Upper lobe of right lung (tissue), 1 donor: ENCODE data around the gene DIP2C. TPM values are rescaled to one million over a fixed set of nuclear protein-coding genes. Genes with fewer than 3 reads are reported as not detected.

ENCODE experiments used
- ATAC-seq: fragments of 200-7000 bp; cut with Tn5 transposase; one replicate; pipeline ENCODE4 v1.9.1; 2020; ENCODE audit warnings: mild to moderate bottlenecking, moderate library complexity
- DNase-seq: peaks from one replicate; pipeline ENCODE4 v3.0.0-alpha.2; 2020
- H3K27ac ChIP-seq: fragments of 200-600 bp; one replicate; pipeline ENCODE4 v1.8.0; 2022
- H3K27me3 ChIP-seq: fragments of 200-600 bp; one replicate; pipeline ENCODE4 v1.8.0; 2022; ENCODE audit warnings: mild to moderate bottlenecking
- H3K36me3 ChIP-seq: fragments of 200-600 bp; one replicate; pipeline ENCODE4 v1.8.0; 2022
- H3K4me1 ChIP-seq: fragments of 200-600 bp; one replicate; pipeline ENCODE4 v1.8.0; 2022
- H3K4me3 ChIP-seq: fragments of 200-600 bp; one replicate; pipeline ENCODE4 v1.8.0; 2022; ENCODE audit warnings: mild to moderate bottlenecking
- H3K9me3 ChIP-seq: fragments of 200-600 bp; one replicate; pipeline ENCODE4 v1.8.0; 2022
- CTCF ChIP-seq: fragments of 200-600 bp; IDR thresholded peaks from one replicate; pipeline ENCODE4 v1.8.0; 2022; ENCODE audit warnings: antibody characterized with exemption
- intact Hi-C: fragments of 100-400 bp; cut with DNase I; formaldehyde crosslinking; loops from one replicate; pipeline ENCODE4 v1.11.0; 2022
- total RNA-seq: library from RNA; stranded (reverse); fragmentation: NEBNext Ultra II Directional; extraction: Animal tissue kit (Norgen Biotek cat#: 25700); gene quantifications from one replicate; pipeline ENCODE4 v1.2.1, GENCODE V29; 2021
- donor health status: DM: no; HTN: yes; CAD: no; lungs with severe emphysema.

The DIP2C gene
- total RNA-seq, 1 donor from 2014 or later, result 17.3 TPM

GRCh38 chr10:392705-393037 lies 296.8 kb downstream of the DIP2C start:
- H3K27me3 ChIP-seq, result no peaks in the 10 kb centered on the region
- DNase-seq, result no peak
- no peak overlapping the region for H3K4me3 ChIP-seq
- H3K36me3 ChIP-seq, result peaks cover 18% of the 10 kb centered on the region
- intact Hi-C loops, result no loop called here
- no peak for ATAC-seq
- no peak for TF ChIP-seq CTCF
- peaks cover 17% of the 10 kb centered on the region for H3K4me1 ChIP-seq
- no peaks in the 10 kb centered on the region for H3K9me3 ChIP-seq
- no peak overlapping the region for H3K27ac ChIP-seq

- no peak overlapping the region for H3K27ac ChIP-seq
- H3K4me1 ChIP-seq, result peaks cover 12% of the 10 kb centered on the region
- DNase-seq (no peak), ATAC-seq (no peak)
- intact Hi-C loops, result no loop called here
- TF ChIP-seq CTCF, result no peak
- no peaks in the 10 kb centered on the region for H3K27me3 ChIP-seq
- H3K9me3 ChIP-seq, result no peaks in the 10 kb centered on the region
- peaks cover 18% of the 10 kb centered on the region for H3K36me3 ChIP-seq
- H3K4me3 ChIP-seq, result no peak overlapping the region
Measured at GRCh38 chr10:391847-392704, 297.4 kb downstream of the DIP2C start.

- ATAC-seq, result no peak
- H3K4me1 ChIP-seq, result peaks cover 8% of the 10 kb centered on the region
- no peak overlapping the region for H3K4me3 ChIP-seq
- peaks cover 18% of the 10 kb centered on the region for H3K36me3 ChIP-seq
- H3K9me3 ChIP-seq, result no peaks in the 10 kb centered on the region
- no peak for TF ChIP-seq CTCF
- no peaks in the 10 kb centered on the region for H3K27me3 ChIP-seq
- no peak for DNase-seq
- H3K27ac ChIP-seq, result no peak overlapping the region
- intact Hi-C loops, result no loop called here
Measured at GRCh38 chr10:391305-391704, 298.2 kb downstream of the DIP2C start.

- DNase-seq, result no peak
Measured at GRCh38 chr10:390449-391100, 298.9 kb downstream of the DIP2C start.

GRCh38 chr10:389836-390448 lies 299.5 kb downstream of the DIP2C start:
- peaks cover 4% of the 10 kb centered on the region for H3K4me1 ChIP-seq
- DNase-seq (no peak), ATAC-seq (no peak)
- intact Hi-C loops, result no loop called here
- H3K27me3 ChIP-seq, result no peaks in the 10 kb centered on the region
- H3K9me3 ChIP-seq, result no peaks in the 10 kb centered on the region
- peaks cover 18% of the 10 kb centered on the region for H3K36me3 ChIP-seq
- H3K27ac ChIP-seq, result no peak overlapping the region
- TF ChIP-seq CTCF, result no peak
- H3K4me3 ChIP-seq, result no peak overlapping the region

More at GRCh38 chr10:390449-391100, 298.9 kb downstream of the DIP2C start:
- H3K9me3 ChIP-seq, result no peaks in the 10 kb centered on the region
- intact Hi-C loops, result no loop called here
- peaks cover 4% of the 10 kb centered on the region for H3K4me1 ChIP-seq
- H3K27ac ChIP-seq, result no peak overlapping the region
- TF ChIP-seq CTCF, result no peak
- H3K27me3 ChIP-seq, result no peaks in the 10 kb centered on the region
- H3K36me3 ChIP-seq, result peaks cover 18% of the 10 kb centered on the region
- no peak for ATAC-seq
- H3K4me3 ChIP-seq, result no peak overlapping the region
